ENCODE data around the gene TNP1.

Gene TNP1

GRCh38 chr2:216845426-216845825 lies 14.4 kb downstream of the TNP1 start:
- in situ Hi-C loops (cut with HindIII; ENCODE audit: low sequenced_read_pairs), result no loop called here

- in situ Hi-C loops (cut with HindIII; ENCODE audit: low sequenced_read_pairs), result no loop called here
Measured at GRCh38 chr2:216842636-216843035, 17.2 kb downstream of the TNP1 start.

- in situ Hi-C loops (cut with HindIII; ENCODE audit: low sequenced_read_pairs), result no loop called here
Measured at GRCh38 chr2:216839688-216840087, 20.2 kb downstream of the TNP1 start.

GRCh38 chr2:216838151-216838550 lies 21.7 kb downstream of the TNP1 start:
- in situ Hi-C loops (cut with HindIII; ENCODE audit: low sequenced_read_pairs), result no loop called here

GRCh38 chr2:216837740-216838139 lies 22.1 kb downstream of the TNP1 start:
- in situ Hi-C loops (cut with HindIII; ENCODE audit: low sequenced_read_pairs), result no loop called here

- in situ Hi-C loops (cut with HindIII; ENCODE audit: low sequenced_read_pairs), result no loop called here
Measured at GRCh38 chr2:216833061-216833460, 26.8 kb downstream of the TNP1 start.

- in situ Hi-C loops (cut with HindIII; ENCODE audit: low sequenced_read_pairs), result no loop called here
Measured at GRCh38 chr2:216830346-216830745, 29.5 kb downstream of the TNP1 start.

GRCh38 chr2:216829533-216829932 lies 30.3 kb downstream of the TNP1 start:
- in situ Hi-C loops (cut with HindIII; ENCODE audit: low sequenced_read_pairs), result no loop called here

GRCh38 chr2:216827073-216827720 lies 32.7 kb downstream of the TNP1 start:
- in situ Hi-C loops (cut with HindIII; ENCODE audit: low sequenced_read_pairs), result no loop called here

- in situ Hi-C loops (cut with HindIII; ENCODE audit: low sequenced_read_pairs), result no loop called here
Measured at GRCh38 chr2:216822470-216822869, 37.4 kb downstream of the TNP1 start.

- in situ Hi-C loops (cut with HindIII; ENCODE audit: low sequenced_read_pairs), result no loop called here
Measured at GRCh38 chr2:216820709-216821108, 39.2 kb downstream of the TNP1 start.

- in situ Hi-C loops (cut with HindIII; ENCODE audit: low sequenced_read_pairs), result no loop called here
Measured at GRCh38 chr2:216819766-216820165, 40.1 kb downstream of the TNP1 start.

GRCh38 chr2:216819055-216819454 lies 40.8 kb downstream of the TNP1 start:
- in situ Hi-C loops (cut with HindIII; ENCODE audit: low sequenced_read_pairs), result no loop called here

GRCh38 chr2:216810399-216811160 lies 49.3 kb downstream of the TNP1 start:
- in situ Hi-C loops (cut with HindIII; ENCODE audit: low sequenced_read_pairs), result no loop called here

Measured in DLD1 (cell line).